ENCODE measurements around the gene NDUFB5.

Gene NDUFB5

GRCh38 chr3:179671747-179672242 lies 67.2 kb downstream of the NDUFB5 start:
- no peak overlapping the region for H3K9ac ChIP-seq (ENCODE audit: low read depth in 1 of 2, low read length in 2 of 2)
- no peaks in the 10 kb centered on the region for H3K27me3 ChIP-seq (ENCODE audit: control insufficient read depth in 1 of 2, insufficient read depth in 2 of 2, low read length in 2 of 2)
- H3K27ac ChIP-seq (ENCODE audit: low read depth, low read length), result no peak overlapping the region
- H3K4me3 ChIP-seq (ENCODE audit: low read depth in 1 of 2, low read length in 2 of 2), result no peak overlapping the region
- H3K36me3 ChIP-seq (ENCODE audit: control insufficient read depth in 1 of 2, insufficient read depth in 2 of 2, low read length in 2 of 2), result no peaks in the 10 kb centered on the region
- H3K4me1 ChIP-seq (ENCODE audit: control insufficient read depth in 1 of 2, insufficient read depth in 2 of 2, low read length in 2 of 2), result no peaks in the 10 kb centered on the region
- no peaks in the 10 kb centered on the region for H3K9me3 ChIP-seq (ENCODE audit: control insufficient read depth in 1 of 2, low read length in 2 of 2)

- no peak overlapping the region for H3K9ac ChIP-seq (ENCODE audit: low read depth in 1 of 2, low read length in 2 of 2)
- H3K4me1 ChIP-seq (ENCODE audit: control insufficient read depth in 1 of 2, insufficient read depth in 2 of 2, low read length in 2 of 2), result no peaks in the 10 kb centered on the region
- no peaks in the 10 kb centered on the region for H3K36me3 ChIP-seq (ENCODE audit: control insufficient read depth in 1 of 2, insufficient read depth in 2 of 2, low read length in 2 of 2)
- no peak overlapping the region for H3K27ac ChIP-seq (ENCODE audit: low read depth, low read length)
- no peaks in the 10 kb centered on the region for H3K27me3 ChIP-seq (ENCODE audit: control insufficient read depth in 1 of 2, insufficient read depth in 2 of 2, low read length in 2 of 2)
- no peaks in the 10 kb centered on the region for H3K9me3 ChIP-seq (ENCODE audit: control insufficient read depth in 1 of 2, low read length in 2 of 2)
- no peak overlapping the region for H3K4me3 ChIP-seq (ENCODE audit: low read depth in 1 of 2, low read length in 2 of 2)
Observed at GRCh38 chr3:179672918-179673317, 68.3 kb downstream of the NDUFB5 start.

DNA sequence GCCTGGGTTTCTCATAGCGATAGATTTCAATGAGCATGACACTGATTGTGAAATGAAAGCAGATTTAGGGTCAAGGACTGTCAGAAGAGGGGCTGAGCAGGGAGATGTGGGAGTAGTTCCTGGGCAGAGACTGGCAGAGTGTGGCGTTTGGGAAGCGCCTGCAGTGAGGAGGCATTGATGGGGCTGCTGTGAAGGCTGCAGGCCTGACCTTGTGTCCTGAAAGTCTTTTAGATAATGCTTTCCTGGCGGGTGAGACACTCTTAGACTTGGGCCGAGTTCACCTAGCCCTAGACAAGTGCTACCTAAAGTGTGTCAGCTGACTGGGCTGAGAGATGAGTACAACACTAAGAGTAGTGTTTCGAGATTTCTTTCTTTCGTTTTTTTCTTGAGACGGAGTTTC lies 68.9 kb downstream of the NDUFB5 start:
- H3K9me3 ChIP-seq (ENCODE audit: control insufficient read depth in 1 of 2, low read length in 2 of 2), result no peaks in the 10 kb centered on the region
- H3K9ac ChIP-seq (ENCODE audit: low read depth in 1 of 2, low read length in 2 of 2), result no peak overlapping the region
- H3K27me3 ChIP-seq (ENCODE audit: control insufficient read depth in 1 of 2, insufficient read depth in 2 of 2, low read length in 2 of 2), result no peaks in the 10 kb centered on the region
- no peak overlapping the region for H3K27ac ChIP-seq (ENCODE audit: low read depth, low read length)
- no peaks in the 10 kb centered on the region for H3K36me3 ChIP-seq (ENCODE audit: control insufficient read depth in 1 of 2, insufficient read depth in 2 of 2, low read length in 2 of 2)
- no peak overlapping the region for H3K4me3 ChIP-seq (ENCODE audit: low read depth in 1 of 2, low read length in 2 of 2)
- no peaks in the 10 kb centered on the region for H3K4me1 ChIP-seq (ENCODE audit: control insufficient read depth in 1 of 2, insufficient read depth in 2 of 2, low read length in 2 of 2)

DNA sequence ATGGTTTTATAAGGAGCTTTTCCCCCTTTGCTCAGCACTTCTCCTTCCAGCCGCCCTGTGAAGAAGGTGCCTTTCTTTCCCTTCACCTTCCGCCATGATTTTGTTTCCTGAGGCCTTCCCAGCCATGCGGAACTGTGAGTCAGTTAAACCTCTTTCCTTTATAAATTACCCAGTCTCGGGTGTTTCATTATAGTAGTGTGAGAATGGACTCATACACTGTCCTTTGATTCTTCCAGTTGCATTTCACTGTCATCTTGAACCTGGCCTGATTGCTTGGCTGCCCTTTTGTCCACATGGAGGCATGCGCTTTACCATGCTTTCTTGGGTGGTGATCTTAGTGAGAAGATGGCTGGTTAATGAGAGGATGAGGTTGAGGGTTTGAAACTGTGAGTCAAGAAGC lies 71.5 kb downstream of the NDUFB5 start:
- no peak overlapping the region for H3K9ac ChIP-seq (ENCODE audit: low read depth in 1 of 2, low read length in 2 of 2)
- no peaks in the 10 kb centered on the region for H3K9me3 ChIP-seq (ENCODE audit: control insufficient read depth in 1 of 2, low read length in 2 of 2)
- H3K4me3 ChIP-seq (ENCODE audit: low read depth in 1 of 2, low read length in 2 of 2), result no peak overlapping the region
- H3K36me3 ChIP-seq (ENCODE audit: control insufficient read depth in 1 of 2, insufficient read depth in 2 of 2, low read length in 2 of 2), result no peaks in the 10 kb centered on the region
- H3K27me3 ChIP-seq (ENCODE audit: control insufficient read depth in 1 of 2, insufficient read depth in 2 of 2, low read length in 2 of 2), result no peaks in the 10 kb centered on the region
- no peak overlapping the region for H3K27ac ChIP-seq (ENCODE audit: low read depth, low read length)
- no peaks in the 10 kb centered on the region for H3K4me1 ChIP-seq (ENCODE audit: control insufficient read depth in 1 of 2, insufficient read depth in 2 of 2, low read length in 2 of 2)
